ENCODE measurements around the gene NCOA1. TPM values are rescaled to one million over a fixed set of nuclear protein-coding genes. Genes with fewer than 3 reads are reported as not detected.

NCOA1 gene
- total RNA-seq, 2 experiments from 2014 or later = 6.1 to 12.1 TPM

DNA sequence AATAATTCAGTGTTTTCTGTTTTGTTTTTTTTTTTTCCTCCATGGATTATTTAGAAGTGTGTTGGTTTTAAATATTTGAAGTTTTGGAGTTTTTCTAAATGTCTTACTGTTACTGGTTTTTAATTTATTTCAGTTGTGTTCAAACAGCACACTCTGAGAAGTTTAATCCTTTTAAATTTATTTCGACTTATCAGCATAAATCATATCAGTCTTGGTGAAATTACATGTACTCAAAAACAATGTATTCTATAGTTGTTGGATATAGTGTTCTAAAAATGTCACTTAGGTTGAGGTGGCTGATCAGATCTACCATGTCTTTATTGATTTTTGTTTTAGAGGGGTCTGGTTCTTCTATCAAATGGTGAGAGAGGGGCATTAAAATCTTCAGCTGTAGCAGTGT is 134.7 kb downstream of the NCOA1 start:
- ChIA-PET POLR2A (interaction anchor here (0.7 to 0.8 kb wide), 5 partner anchors 9 to 1167 kb away, joined by 3 to 10 read pairs (median 6); no protein-coding TSS in a partner anchor), CTCF (ENCODE audit: unreplicated experiment) (no interaction called here)
- H3K4me2 ChIP-seq (ENCODE audit: low read length) = no peak overlapping the region
- intact Hi-C loops (cut with micrococcal nuclease; ENCODE audit: unreplicated experiment) = no loop called here
- no peaks in the 10 kb centered on the region for H3K9me2 ChIP-seq (ENCODE audit: insufficient read depth, low read length)
- BruUV-seq (replicated peaks) = no TSS peak
- no peaks in the 10 kb centered on the region for H3K9me3 ChIP-seq (ENCODE audit: low read length)
- H3K36me3 ChIP-seq (ENCODE audit: insufficient read depth, low read length) = no peaks in the 10 kb centered on the region
- TF ChIP-seq, protein P1, sequence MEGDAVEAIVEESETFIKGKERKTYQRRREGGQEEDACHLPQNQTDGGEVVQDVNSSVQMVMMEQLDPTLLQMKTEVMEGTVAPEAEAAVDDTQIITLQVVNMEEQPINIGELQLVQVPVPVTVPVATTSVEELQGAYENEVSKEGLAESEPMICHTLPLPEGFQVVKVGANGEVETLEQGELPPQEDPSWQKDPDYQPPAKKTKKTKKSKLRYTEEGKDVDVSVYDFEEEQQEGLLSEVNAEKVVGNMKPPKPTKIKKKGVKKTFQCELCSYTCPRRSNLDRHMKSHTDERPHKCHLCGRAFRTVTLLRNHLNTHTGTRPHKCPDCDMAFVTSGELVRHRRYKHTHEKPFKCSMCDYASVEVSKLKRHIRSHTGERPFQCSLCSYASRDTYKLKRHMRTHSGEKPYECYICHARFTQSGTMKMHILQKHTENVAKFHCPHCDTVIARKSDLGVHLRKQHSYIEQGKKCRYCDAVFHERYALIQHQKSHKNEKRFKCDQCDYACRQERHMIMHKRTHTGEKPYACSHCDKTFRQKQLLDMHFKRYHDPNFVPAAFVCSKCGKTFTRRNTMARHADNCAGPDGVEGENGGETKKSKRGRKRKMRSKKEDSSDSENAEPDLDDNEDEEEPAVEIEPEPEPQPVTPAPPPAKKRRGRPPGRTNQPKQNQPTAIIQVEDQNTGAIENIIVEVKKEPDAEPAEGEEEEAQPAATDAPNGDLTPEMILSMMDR (conservative IDR thresholded peaks at IDR 0.05; ENCODE audit: low read length) = no peak
- H4K20me1 ChIP-seq (ENCODE audit: insufficient read depth, low read length) = 0 out of 2 replicates have a peak, but pooled peaks cover 6% of the 10 kb centered on the region
- H3K4me1 ChIP-seq (ENCODE audit: insufficient read depth, low read length, poor library complexity, severe bottlenecking) = no peaks in the 10 kb centered on the region
- DNase-seq (ENCODE audit: low spot score) = no peak
- no peak overlapping the region for H2AFZ ChIP-seq (ENCODE audit: low read length)
- H3K4me3 ChIP-seq (ENCODE audit: low read depth, low read length, poor library complexity, severe bottlenecking) = no peak overlapping the region
- H3K27ac ChIP-seq (ENCODE audit: low read depth, low read length, poor library complexity, severe bottlenecking) = no peak overlapping the region
- H3K79me2 ChIP-seq (ENCODE audit: insufficient read depth, low read depth, low read length) = no peaks in the 10 kb centered on the region

DNA sequence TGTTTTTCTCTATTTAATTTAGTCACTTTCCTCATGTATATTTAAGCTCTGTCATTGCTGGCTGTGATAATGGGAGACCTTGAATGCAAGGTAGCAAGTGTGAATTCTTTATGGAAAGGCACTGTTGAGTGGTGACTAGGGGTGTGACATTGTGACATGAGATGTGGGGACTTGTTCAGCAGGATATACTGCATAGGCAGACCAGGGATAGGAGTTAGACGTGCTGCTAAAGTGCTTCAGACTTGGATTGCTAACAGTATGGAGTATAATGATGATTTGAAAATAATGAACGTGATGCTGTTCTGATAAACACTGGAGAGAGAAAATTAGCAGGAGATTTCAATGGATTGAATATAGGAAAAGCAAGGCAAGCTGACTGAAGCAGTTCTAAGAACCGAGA is 135.1 kb downstream of the NCOA1 start:
- DNase-seq (ENCODE audit: low spot score) = no peak
- ChIA-PET POLR2A (interaction anchor here (0.8 kb wide), 1 partner anchor 9 kb away, joined by 3 read pairs; no protein-coding TSS in a partner anchor), CTCF (ENCODE audit: unreplicated experiment) (no interaction called here)
- Histone ChIP-seq H3K4me2 (ENCODE audit: low read length) (no peak overlapping the region), H3K4me3 (ENCODE audit: low read depth, low read length, poor library complexity, severe bottlenecking) (no peak overlapping the region), H3K36me3 (ENCODE audit: insufficient read depth, low read length) (no peaks in the 10 kb centered on the region), H2AFZ (ENCODE audit: low read length) (no peak overlapping the region), H3K9me2 (ENCODE audit: insufficient read depth, low read length) (no peaks in the 10 kb centered on the region), H3K27ac (ENCODE audit: low read depth, low read length, poor library complexity, severe bottlenecking) (no peak overlapping the region), H3K9me3 (ENCODE audit: low read length) (no peaks in the 10 kb centered on the region), H3K79me2 (ENCODE audit: insufficient read depth, low read depth, low read length) (no peaks in the 10 kb centered on the region), H4K20me1 (ENCODE audit: insufficient read depth, low read length) (0 out of 2 replicates have a peak, but pooled peaks cover 6% of the 10 kb centered on the region), H3K4me1 (ENCODE audit: insufficient read depth, low read length, poor library complexity, severe bottlenecking) (no peaks in the 10 kb centered on the region)
- TF ChIP-seq EZH2phosphoT487 (IDR thresholded peaks at IDR 0.05; ENCODE audit: borderline replicate concordance, low read depth, low read length) = no peak
- TF ChIP-seq, protein P1 (conservative IDR thresholded peaks at IDR 0.05; ENCODE audit: low read length) = no peak
- intact Hi-C loops (cut with micrococcal nuclease; ENCODE audit: unreplicated experiment) = no loop called here
- no TSS peak for BruUV-seq (replicated peaks)

DNA sequence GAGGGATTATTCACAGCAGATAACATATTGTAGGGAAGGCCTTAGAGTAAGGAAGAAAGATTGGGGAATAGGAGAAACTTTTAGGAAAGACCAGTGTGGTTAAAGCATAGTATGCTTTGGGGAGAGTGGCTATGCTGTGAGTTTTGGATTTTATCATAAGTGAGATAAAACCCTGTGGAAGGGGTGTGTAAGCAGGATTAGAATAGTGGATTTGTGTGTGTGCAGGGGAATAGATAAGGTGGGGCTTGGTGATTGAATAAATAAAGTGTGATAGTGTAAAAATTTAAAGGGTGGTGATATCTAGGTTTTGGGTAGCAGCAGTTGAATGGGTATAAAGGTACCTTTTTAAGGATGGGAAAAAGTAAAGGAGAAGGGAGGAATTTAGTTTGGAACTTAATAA is 137.7 kb downstream of the NCOA1 start:
- intact Hi-C loops (cut with micrococcal nuclease; ENCODE audit: unreplicated experiment) = no loop called here
- Histone ChIP-seq H3K36me3 (ENCODE audit: insufficient read depth, low read length) (no peaks in the 10 kb centered on the region), H3K9me3 (ENCODE audit: low read length) (no peaks in the 10 kb centered on the region), H3K9me2 (ENCODE audit: insufficient read depth, low read length) (no peaks in the 10 kb centered on the region), H3K4me1 (ENCODE audit: insufficient read depth, low read length, poor library complexity, severe bottlenecking) (no peaks in the 10 kb centered on the region), H3K4me2 (ENCODE audit: low read length) (no peak overlapping the region), H3K27ac (ENCODE audit: low read depth, low read length, poor library complexity, severe bottlenecking) (no peak overlapping the region), H4K20me1 (ENCODE audit: insufficient read depth, low read length) (0 out of 2 replicates have a peak, but pooled peaks cover 6% of the 10 kb centered on the region), H3K4me3 (ENCODE audit: low read depth, low read length, poor library complexity, severe bottlenecking) (no peak overlapping the region), H3K79me2 (ENCODE audit: insufficient read depth, low read depth, low read length) (no peaks in the 10 kb centered on the region), H2AFZ (ENCODE audit: low read length) (no peak overlapping the region)
- no TSS peak for BruUV-seq (replicated peaks)
- POLR2A ChIA-PET = no interaction called here
- no peak for TF ChIP-seq EZH2phosphoT487 (IDR thresholded peaks at IDR 0.05; ENCODE audit: borderline replicate concordance, low read depth, low read length)
- TF ChIP-seq, protein P1 (conservative IDR thresholded peaks at IDR 0.05; ENCODE audit: low read length) = no peak
- CTCF ChIA-PET (ENCODE audit: unreplicated experiment) = no interaction called here
- no peak for DNase-seq (ENCODE audit: low spot score)

Data from OCI-LY7 (cell line).